Fibroblast of upper back skin (primary cell): ENCODE data around the gene EXD1.
A peak's percentile ranks its signal among the peaks of the same experiment; 100 is the strongest.
"Not testable (repeated sequence)": the region's sequence is repeated elsewhere in the genome, so short reads cannot be mapped to it uniquely, and the experiment has no call there.

Experiments used
- DNase-seq: peaks from one replicate; pipeline ENCODE4 v3.0.0-alpha.2; 2013

The EXD1 gene

GRCh38 chr15:41230650-41231421 is at the start of gene EXD1, which contains the start of gene CHP1:
EXD1 (minus strand) TSS chr15:41230757; CDS start chr15:41226575, 4,182 bp downstream.
CHP1 (plus strand) TSS chr15:41231268; CDS start chr15:41231383, 115 bp downstream.
- peak; percentile 97 for DNase-seq

GRCh38 chr15:41279535-41280283 is 49.2 kb upstream of the EXD1 start:
- no peak for DNase-seq

- no peak for DNase-seq
These were observed 47.8 kb upstream of the EXD1 start for GRCh38 chr15:41278319-41278718.

GRCh38 chr15:41276831-41277230 is 46.3 kb upstream of the EXD1 start:
- DNase-seq, result no peak

- DNase-seq, result no peak
These were observed 39.3 kb upstream of the EXD1 start for GRCh38 chr15:41269887-41270286.

- DNase-seq, result peak; percentile 17
These were observed 33.4 kb upstream of the EXD1 start for GRCh38 chr15:41263891-41264351.

GRCh38 chr15:41262571-41262970 is 32.0 kb upstream of the EXD1 start:
- no peak for DNase-seq

GRCh38 chr15:41260924-41261323 is 30.4 kb upstream of the EXD1 start:
- DNase-seq, result not testable (repeated sequence)

- DNase-seq, result no peak
These were observed 29.1 kb upstream of the EXD1 start for GRCh38 chr15:41259546-41260189.

GRCh38 chr15:41258750-41259471 is 28.4 kb upstream of the EXD1 start:
- no peak for DNase-seq

- no peak for DNase-seq
These were observed 26.1 kb upstream of the EXD1 start for GRCh38 chr15:41256577-41257038.

- DNase-seq, result no peak
These were observed 25.5 kb upstream of the EXD1 start for GRCh38 chr15:41256103-41256502.

- DNase-seq, result no peak
These were observed 24.0 kb upstream of the EXD1 start for GRCh38 chr15:41254560-41254959.

GRCh38 chr15:41251411-41251810 is 20.9 kb upstream of the EXD1 start:
- DNase-seq, result no peak

GRCh38 chr15:41250745-41251144 is 20.2 kb upstream of the EXD1 start:
- not testable (repeated sequence) for DNase-seq

GRCh38 chr15:41241221-41241964 is 10.8 kb upstream of the EXD1 start:
- DNase-seq, result no peak

- DNase-seq, result no peak
These were observed 7.5 kb upstream of the EXD1 start for GRCh38 chr15:41238100-41238499.

GRCh38 chr15:41235929-41236328 is 5.4 kb upstream of the EXD1 start:
- no peak for DNase-seq

GRCh38 chr15:41235228-41235627 is 4.7 kb upstream of the EXD1 start:
- not testable (repeated sequence) for DNase-seq

- DNase-seq, result peak; percentile 48
These were observed 2.8 kb upstream of the EXD1 start for GRCh38 chr15:41233367-41233771.

GRCh38 chr15:41231422-41232226 is 1.1 kb upstream of the EXD1 start:
- DNase-seq, result peak; percentile 3
